ENCODE measurements around the gene HGF. TPM values are rescaled to one million over a fixed set of nuclear protein-coding genes. Genes with fewer than 3 reads are reported as not detected.

Gene HGF
- total and polyA plus RNA-seq, 2 of the 8 experiments (the other 6 are each of a cell fraction or from before 2014, with no cell fraction given) = 0.05 to 0.60 TPM

DNA sequence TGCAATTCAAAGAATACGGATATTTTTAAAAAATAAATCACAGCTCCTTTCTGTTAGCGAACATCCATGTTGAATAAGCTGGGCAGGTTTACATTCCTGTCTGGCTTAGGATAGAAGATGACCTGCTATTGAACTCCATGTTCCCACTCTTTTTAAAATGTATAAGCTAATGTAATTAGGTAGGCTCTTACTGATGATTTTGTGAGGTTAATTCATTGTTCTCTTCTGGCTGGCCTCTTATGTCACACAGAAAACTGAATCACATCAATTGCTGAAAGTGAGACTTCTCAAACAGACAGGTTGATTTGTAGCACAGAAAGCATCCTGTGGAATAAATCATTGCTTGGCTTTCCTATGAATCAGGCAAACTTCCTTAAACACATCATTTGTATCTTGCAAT, 24.2 kb downstream of the HGF start:
- Histone ChIP-seq H3K18ac (ENCODE audit: extremely low read depth, low read length) (no peak overlapping the region), H3K9me3 (ENCODE audit: insufficient read depth in 2 of 2, low read depth in 1 of 2, low read length in 1 of 2) (no peaks in the 10 kb centered on the region), H4K91ac (replicated peaks; ENCODE audit: insufficient read length, low read length) (no peak overlapping the region), H3K4me3 (ENCODE audit: extremely low read depth in 1 of 4, insufficient read depth in 2 of 4, low read depth in 3 of 4, low read length in 4 of 4) (no peak overlapping the region), H2BK120ac (replicated peaks; ENCODE audit: low read depth, low read length) (no peak overlapping the region), H2AK5ac (ENCODE audit: low read depth, low read length) (no peak overlapping the region), H3K23ac (ENCODE audit: insufficient read length) (no peak overlapping the region), H2BK12ac (ENCODE audit: low read depth, low read length) (no peak overlapping the region), H2BK5ac (ENCODE audit: low read depth, low read length) (no peak overlapping the region), H2BK20ac (ENCODE audit: low read length) (no peak overlapping the region), H2AFZ (ENCODE audit: low read length) (no peak overlapping the region), H3K79me1 (ENCODE audit: low read depth, low read length) (no peaks in the 10 kb centered on the region), H3K14ac (ENCODE audit: insufficient read length) (no peak overlapping the region), H4K5ac (ENCODE audit: insufficient read length, low read depth, low read length) (no peak overlapping the region), H3K36me3 (ENCODE audit: control insufficient read depth in 2 of 4, insufficient read depth in 4 of 4, low read length in 3 of 4) (no peaks in the 10 kb centered on the region), H2BK15ac (ENCODE audit: low read length) (no peak overlapping the region), H3K56ac (replicated peaks; ENCODE audit: insufficient read length, low read depth, low read length) (no peak overlapping the region), H3K9ac (replicated peaks in 1 of 4; ENCODE audit: extremely low read depth in 1 of 4, low read depth in 3 of 4, low read length in 3 of 4) (no peak overlapping the region), H3K23me2 (ENCODE audit: low read depth, low read length) (no peaks in the 10 kb centered on the region), H3K27me3 (replicated peaks in 1 of 4; ENCODE audit: control insufficient read depth in 3 of 4, extremely low read depth in 1 of 4, insufficient read depth in 3 of 4, low read length in 3 of 4) (no peaks in the 10 kb centered on the region), H3K4me1 (replicated peaks in 1 of 4; ENCODE audit: control insufficient read depth in 3 of 4, insufficient read depth in 4 of 4, low read length in 3 of 4) (peaks cover 0 to 2% (median 0%) of the 10 kb centered on the region in 4 experiments; a peak in 1 of 7 replicates), H3K79me2 (ENCODE audit: control insufficient read depth in 1 of 2, insufficient read depth in 2 of 2, low read length in 2 of 2) (no peaks in the 10 kb centered on the region), H3K27ac (ENCODE audit: low read depth, low read length) (no peak overlapping the region), H4K20me1 (replicated peaks in 1 of 2; ENCODE audit: control insufficient read depth in 1 of 2, insufficient read depth in 2 of 2, low read length in 2 of 2) (no peaks in the 10 kb centered on the region), H3K4ac (replicated peaks; ENCODE audit: insufficient read length, low read depth, low read length) (no peak overlapping the region), H3K4me2 (ENCODE audit: insufficient read depth in 1 of 2, low read depth in 2 of 2, low read length in 2 of 2) (no peak overlapping the region), H4K8ac (ENCODE audit: extremely low read depth, insufficient read depth, low read length) (no peak overlapping the region)
- POLR2A ChIA-PET (ENCODE audit: partially characterized antibody) = no interaction called here
- 94% methylated on average over 2 of the region's 2 CpGs; no CpG with 5 or more reads in 1 of the 2 experiments for WGBS, 2 experiments (ENCODE audit: extremely low coverage in 1 of 2, insufficient coverage in 1 of 2, insufficient read length in 1 of 2, insufficient replicate concordance in 2 of 2, low coverage in 1 of 2, low lambda C conversion rate in 2 of 2, missing lambda C conversion rate in 1 of 2)
- FAIRE-seq (no peak), DNase-seq (ENCODE audit: low read depth in 1 of 2, low spot score in 2 of 2) (no peak)
- CTCF ChIA-PET (ENCODE audit: partially characterized antibody) = interaction anchor here (1.2 to 1.3 kb wide), 2 partner anchors 15 to 28 kb away, joined by 3 read pairs; no protein-coding TSS in a partner anchor
